NB4 (cell line): ENCODE measurements around the gene HINT1.

ENCODE experiments used
- DNase-seq: peaks from one replicate; pipeline ENCODE4 v3.0.0; 2010; ENCODE audit warnings: low read depth
- H3K4me3 ChIP-seq: one replicate; pipeline ENCODE4 v1.5.1; 2011; ENCODE audit warnings: mild to moderate bottlenecking, low read depth, low read length, moderate library complexity
- MYC ChIP-seq: IDR thresholded peaks from 2 replicates; pipeline ENCODE4 v1.6.1; 2011; ENCODE audit warnings: low read depth, low read length
- POLR2A ChIP-seq: IDR thresholded peaks from 2 replicates; pipeline ENCODE4 v1.6.1; 2011; ENCODE audit warnings: mild to moderate bottlenecking; ENCODE audit not compliant: insufficient read length; ENCODE audit errors: extremely low read depth
- TF ChIP-seq, protein P1 (sequence below): IDR thresholded peaks from one replicate; pipeline ENCODE4 v1.5.1; 2012; ENCODE audit warnings: low read depth, low read length
- TF ChIP-seq, protein P2 (sequence below): IDR thresholded peaks from 2 replicates; pipeline ENCODE4 v1.6.1; 2011; ENCODE audit warnings: low read depth, low read length

Gene HINT1

DNA sequence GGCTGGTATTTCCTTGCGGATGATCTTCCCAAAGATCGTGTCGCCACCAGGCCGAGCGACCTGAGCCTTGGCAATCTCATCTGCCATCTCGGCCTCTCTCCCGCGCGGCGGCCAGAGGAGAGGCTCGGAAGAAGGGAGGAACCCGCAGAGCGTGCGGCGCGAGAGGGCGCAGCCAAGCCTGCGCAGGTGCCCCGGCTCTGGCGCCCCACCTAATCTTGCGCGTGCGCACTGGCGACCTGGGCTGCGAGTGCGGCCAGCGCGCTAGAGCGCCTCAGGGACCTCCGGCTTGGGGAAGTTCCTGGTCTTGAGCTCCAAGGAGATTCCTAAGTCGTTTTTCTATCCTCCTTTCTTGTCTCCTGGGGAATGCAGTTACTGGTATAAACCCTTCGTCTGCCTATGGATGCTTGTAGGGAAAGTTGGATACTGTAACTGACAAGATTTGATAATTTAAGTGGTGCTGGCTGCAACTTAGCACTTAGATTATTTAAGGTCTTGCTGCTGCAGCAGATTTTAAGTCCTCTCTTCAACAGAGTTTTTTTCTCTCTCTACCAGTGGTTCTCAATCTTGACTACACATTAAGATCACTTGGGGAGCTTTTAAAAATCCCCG is at the start of gene HINT1:
Gene HINT1, minus strand, starts transcription at position 138 of the 609 bp plus-strand sequence. Its CDS starts 51 bp downstream, at position 87.
- peak; percentile 93 for TF ChIP-seq POLR2A
- TF ChIP-seq, protein P1, sequence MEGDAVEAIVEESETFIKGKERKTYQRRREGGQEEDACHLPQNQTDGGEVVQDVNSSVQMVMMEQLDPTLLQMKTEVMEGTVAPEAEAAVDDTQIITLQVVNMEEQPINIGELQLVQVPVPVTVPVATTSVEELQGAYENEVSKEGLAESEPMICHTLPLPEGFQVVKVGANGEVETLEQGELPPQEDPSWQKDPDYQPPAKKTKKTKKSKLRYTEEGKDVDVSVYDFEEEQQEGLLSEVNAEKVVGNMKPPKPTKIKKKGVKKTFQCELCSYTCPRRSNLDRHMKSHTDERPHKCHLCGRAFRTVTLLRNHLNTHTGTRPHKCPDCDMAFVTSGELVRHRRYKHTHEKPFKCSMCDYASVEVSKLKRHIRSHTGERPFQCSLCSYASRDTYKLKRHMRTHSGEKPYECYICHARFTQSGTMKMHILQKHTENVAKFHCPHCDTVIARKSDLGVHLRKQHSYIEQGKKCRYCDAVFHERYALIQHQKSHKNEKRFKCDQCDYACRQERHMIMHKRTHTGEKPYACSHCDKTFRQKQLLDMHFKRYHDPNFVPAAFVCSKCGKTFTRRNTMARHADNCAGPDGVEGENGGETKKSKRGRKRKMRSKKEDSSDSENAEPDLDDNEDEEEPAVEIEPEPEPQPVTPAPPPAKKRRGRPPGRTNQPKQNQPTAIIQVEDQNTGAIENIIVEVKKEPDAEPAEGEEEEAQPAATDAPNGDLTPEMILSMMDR, result no peak
- TF ChIP-seq MYC, result peak; percentile 82
- TF ChIP-seq, protein P2, sequence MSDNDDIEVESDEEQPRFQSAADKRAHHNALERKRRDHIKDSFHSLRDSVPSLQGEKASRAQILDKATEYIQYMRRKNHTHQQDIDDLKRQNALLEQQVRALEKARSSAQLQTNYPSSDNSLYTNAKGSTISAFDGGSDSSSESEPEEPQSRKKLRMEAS, result peak; percentile 83
- peak within 1 kb of the TSS; percentile 86 for H3K4me3 ChIP-seq
- DNase-seq, result peak; percentile 94

DNA sequence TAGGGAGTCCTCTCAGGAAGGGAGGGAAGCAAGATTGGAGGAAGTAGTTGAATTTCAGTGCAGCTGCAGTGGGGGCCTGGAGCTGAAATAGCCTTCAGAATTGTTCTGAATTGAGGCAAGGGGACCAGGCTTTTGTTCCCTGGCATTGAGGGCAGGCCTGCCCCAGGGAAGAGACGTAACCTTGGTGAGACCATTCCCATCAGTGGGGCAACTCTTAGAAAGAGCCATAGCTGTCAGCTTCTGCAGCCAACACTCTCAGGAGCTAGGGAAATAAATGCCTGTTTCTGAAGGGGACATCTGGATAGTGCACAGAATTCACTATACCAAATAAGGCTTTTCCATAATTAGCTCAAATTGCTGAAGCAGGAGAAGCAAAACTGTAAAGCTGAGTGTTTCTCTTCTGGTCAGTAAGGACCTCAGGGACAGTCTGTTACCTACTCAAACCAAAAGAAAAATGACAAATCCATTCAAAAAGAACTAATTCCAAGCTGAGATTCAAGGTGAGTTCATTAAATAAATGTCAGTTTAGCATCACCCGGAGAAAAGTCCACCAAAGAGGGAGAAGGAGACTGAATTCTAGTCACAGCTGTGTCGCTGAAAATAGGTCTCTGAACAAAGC is 49.7 kb upstream of the HINT1 start:
- H3K4me3 ChIP-seq, result no peak overlapping the region
- no peak for DNase-seq
- TF ChIP-seq, protein P2, result no peak
- TF ChIP-seq MYC, result no peak

DNA sequence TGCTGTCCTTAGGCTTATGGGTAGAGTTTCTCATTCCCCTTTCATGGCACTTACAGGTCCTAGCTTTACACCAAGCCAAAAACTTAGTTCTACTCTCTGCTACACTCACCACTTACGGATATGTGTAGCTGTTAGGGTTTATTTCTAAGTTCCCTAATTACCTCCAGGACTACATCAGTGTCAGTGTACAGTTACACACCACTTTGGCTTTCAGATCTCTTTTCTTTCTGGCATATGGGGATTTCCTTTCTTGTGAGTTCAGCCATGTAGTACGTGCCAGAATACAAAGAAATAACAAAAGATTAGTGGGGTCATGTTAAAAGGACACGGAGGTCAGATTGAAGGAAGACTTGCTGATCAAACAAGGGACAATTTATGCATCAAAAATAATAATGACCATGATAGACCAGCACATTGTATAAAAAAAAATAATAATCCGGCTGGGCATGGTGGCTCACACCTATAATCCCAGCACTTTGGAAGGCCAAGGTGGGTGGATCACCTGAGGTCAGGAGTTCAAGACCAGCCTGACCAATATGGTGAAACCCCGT is 47.5 kb upstream of the HINT1 start:
- TF ChIP-seq MYC (no peak), POLR2A (no peak)
- TF ChIP-seq, protein P2, result no peak
- TF ChIP-seq, protein P1, result no peak
- H3K4me3 ChIP-seq, result no peak overlapping the region
- peak; percentile 20 for DNase-seq

DNA sequence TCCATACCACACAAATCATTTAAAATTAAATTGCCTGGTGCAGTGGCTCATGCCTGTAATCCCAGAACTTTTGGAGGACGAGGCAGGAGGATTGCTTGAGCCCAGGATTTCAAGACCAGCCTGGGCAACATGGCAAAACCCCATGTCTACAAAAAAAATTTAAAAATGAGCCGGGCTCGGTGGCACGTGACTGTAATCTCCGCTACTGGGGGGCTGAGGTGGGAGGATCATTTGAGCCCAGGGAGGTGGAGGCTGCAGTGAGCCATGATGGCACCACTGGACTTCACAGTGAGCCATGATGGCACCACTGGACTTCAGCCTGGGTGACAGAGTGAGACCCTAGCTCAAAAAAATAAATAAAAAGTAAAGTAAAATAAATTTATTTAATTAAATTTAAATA is 46.6 kb upstream of the HINT1 start:
- H3K4me3 ChIP-seq, result no peak overlapping the region
- DNase-seq, result no peak
- TF ChIP-seq, protein P1, result no peak
- TF ChIP-seq, protein P2, result no peak
- TF ChIP-seq MYC (no peak), POLR2A (no peak)

DNA sequence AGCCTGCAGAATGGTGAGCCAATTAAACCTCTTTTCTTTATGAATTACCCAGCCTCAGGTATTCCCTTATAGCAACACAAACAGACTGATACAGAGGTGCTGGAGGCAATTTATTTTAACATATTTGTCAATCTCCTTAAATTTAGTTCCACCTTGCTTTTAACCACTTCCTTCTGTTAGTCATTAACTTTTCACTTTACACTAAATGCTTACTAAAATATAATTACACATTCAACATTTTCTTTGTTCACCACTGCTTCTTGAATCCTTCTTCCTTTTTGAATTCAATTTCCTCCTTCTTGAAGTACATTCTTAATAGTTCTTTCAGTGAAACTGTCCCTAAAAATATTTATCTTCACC is 45.1 kb upstream of the HINT1 start:
- TF ChIP-seq MYC (no peak), POLR2A (no peak)
- TF ChIP-seq, protein P2, result no peak
- TF ChIP-seq, protein P1, result no peak
- no peak for DNase-seq
- peak overlapping the region; percentile 43 for H3K4me3 ChIP-seq
